NCI-H774 (cell line): ENCODE measurements around the gene RNF115.
"Not testable (repeated sequence)": the region's sequence is repeated elsewhere in the genome, so short reads cannot be mapped to it uniquely, and the experiment has no call there.

Experiments used
- DNase-seq: peaks from one replicate; lab custom pipeline; 2025; lab: John Stamatoyannopoulos, UW

RNF115 gene

GRCh38 chr1:145730467-145730866 is 93.4 kb downstream of the RNF115 start:
- no peak for DNase-seq

- DNase-seq: no peak
Measured at GRCh38 chr1:145729666-145730436, 94.0 kb downstream of the RNF115 start.

GRCh38 chr1:145729196-145729595 is 94.7 kb downstream of the RNF115 start:
- DNase-seq: no peak

GRCh38 chr1:145726193-145726592 is 97.7 kb downstream of the RNF115 start:
- DNase-seq: not testable (repeated sequence)

DNA sequence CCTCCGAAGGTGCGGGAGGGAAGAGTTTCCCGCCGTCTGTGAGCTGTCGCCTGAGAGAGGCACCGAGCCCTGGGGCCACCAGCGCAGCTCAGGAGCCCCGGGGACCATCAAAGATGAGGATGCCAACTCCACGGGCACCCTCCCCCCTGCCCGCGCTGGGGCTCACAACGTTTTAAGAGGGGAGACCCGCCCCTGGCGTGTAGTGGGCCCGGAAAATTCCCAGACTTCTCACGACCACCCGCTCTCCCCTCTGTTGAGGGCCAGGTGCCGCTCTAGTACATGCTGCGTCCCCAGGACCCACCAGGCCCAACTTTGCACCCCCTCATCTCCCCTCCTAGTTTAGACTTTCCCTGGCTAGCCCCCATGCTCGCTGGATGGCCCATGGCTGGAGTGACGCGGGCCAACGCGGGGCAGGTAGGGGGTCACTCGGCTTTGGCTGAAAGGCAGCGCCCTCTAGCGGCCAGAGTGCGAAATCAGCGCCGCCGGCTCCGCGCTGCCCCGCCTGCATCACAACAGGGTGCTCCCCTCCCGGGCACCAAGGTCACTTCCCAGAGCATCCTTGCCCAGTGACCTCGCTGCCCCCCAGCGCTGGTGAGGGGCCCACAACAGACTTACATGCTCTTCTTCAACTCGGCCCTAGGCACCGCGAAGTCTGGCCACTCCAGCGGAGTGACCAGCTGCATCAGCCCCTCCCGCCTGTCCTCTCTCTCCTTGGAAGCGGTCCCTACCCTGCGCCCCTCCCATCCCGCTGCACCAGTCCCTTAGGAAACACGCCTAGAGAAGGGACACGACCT is 102.8 kb downstream of the RNF115 start:
- DNase-seq: peak; percentile 32

DNA sequence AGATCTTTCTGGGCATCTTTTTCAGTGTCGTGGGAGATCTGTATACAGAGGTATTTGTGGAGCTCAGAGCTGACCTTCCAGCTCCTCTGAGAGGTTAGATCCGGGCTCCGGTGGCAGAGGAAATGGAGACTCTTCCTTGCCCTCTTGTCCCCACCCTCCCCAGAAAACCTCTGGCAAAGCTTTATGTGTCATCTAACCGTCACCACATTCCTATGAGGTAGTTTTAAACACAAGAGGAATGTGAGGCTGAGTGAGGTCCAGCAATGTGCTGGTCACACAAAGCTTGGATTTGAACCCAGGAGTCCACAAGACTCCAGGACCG is 103.4 kb downstream of the RNF115 start:
- no peak for DNase-seq

DNA sequence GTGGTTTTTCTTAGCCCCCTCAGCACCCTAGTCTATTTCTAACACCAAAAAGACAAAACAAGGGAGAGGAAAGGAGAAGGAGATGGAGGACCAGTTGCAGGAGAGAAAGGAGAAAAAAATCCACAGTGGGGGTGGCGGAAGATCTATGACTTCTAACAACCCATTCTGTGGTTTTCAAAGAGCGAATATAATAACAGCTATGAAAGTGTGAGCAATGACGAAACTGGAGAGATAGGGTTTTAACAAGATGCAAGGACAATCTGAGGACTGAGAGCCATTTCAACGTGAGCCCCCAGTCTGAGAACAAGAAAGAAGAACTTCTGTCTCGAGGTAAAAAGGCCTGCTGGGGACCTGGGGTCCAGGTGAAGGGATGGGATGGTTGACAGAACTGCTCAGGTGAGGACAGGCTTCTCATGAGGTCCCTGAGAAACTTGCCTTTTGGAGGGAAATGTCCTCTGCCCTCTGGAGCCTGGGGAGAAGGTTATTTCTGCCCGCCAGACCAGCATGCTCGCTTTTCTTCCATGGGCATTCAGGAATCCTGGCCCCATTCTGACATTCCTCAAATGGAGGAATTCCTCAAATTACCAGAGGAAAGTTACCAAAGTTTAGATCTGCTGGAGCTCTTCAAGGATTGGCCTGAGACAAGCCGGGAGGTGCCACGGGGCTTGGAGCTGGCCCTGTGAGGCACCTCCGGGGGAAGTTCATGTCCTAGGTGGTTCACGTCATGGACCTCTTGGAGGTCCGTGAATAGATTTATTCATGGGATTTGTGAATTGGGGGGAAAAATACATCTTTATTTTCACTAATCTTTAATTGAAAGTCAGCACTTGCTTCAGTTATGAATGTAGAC is 104.4 kb downstream of the RNF115 start, which contains the start of gene CD160:
TSS of gene CD160 (plus strand) at position 270 of the 850 bp plus-strand sequence. CDS start 8,829 bp downstream, outside the sequence.
- DNase-seq: no peak

DNA sequence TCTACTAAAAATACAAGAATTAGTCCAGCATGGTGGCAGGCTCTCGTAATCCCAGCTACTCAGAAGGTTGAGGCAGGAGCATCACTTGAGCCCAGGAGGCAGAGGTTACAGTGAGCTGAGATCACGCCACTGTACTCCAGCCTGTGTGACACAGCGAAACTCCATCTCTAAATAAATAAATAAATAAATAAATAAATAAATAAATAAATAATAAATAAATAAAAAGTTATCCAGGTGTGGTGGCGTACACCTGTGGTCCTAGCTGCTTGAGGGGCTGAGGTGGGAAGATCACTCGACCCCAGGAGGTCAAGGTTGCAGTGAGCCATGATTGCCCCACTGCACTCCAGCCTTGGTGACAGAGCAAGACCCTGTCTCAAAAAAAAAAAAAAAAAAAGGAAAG is 105.4 kb downstream of the RNF115 start:
- DNase-seq: not testable (repeated sequence)

DNA sequence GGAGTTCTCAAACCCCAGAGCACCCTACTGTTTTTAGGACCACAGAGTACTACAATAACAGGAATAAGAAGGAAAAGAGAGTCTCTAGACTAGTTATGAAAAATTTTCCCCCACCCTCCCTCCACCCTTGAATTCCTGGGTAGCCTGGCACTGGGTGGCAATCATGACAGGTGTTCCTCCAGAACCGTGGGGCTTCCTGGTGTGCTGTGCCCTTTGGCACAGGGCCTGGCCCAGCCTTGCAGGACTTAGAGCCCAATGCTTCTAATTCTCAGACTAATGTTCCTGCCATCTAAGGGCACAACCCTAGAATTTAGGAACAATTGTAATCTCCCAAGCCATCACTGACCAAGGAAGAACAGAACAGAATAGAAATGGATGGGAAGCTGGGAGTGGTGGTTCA is 106.1 kb downstream of the RNF115 start:
- DNase-seq: no peak

GRCh38 chr1:145716641-145717345 is 107.1 kb downstream of the RNF115 start:
- DNase-seq: no peak

- DNase-seq: no peak
Measured at GRCh38 chr1:145714524-145715111, 109.3 kb downstream of the RNF115 start.

DNA sequence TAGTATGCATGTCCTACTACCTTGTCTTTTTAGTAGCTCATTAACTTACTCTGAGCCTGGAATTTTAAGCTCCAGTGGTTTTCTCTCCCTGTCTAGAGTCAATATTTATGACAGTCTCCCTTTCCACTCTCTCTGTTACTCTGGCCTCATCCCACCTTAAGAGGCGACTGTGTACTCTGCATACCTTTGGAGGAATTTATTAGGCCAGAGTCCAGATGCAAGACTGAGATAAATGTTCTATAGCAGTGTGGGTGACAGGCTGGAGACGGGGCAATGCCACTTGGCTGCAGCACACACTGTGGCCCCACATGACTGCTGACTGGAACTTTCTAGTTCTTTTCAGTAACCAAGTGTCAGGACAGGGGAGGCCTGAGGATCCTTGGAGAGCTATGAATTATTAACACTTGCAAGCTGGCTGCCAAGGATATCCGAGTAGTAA is 112.7 kb downstream of the RNF115 start:
- DNase-seq: no peak

DNA sequence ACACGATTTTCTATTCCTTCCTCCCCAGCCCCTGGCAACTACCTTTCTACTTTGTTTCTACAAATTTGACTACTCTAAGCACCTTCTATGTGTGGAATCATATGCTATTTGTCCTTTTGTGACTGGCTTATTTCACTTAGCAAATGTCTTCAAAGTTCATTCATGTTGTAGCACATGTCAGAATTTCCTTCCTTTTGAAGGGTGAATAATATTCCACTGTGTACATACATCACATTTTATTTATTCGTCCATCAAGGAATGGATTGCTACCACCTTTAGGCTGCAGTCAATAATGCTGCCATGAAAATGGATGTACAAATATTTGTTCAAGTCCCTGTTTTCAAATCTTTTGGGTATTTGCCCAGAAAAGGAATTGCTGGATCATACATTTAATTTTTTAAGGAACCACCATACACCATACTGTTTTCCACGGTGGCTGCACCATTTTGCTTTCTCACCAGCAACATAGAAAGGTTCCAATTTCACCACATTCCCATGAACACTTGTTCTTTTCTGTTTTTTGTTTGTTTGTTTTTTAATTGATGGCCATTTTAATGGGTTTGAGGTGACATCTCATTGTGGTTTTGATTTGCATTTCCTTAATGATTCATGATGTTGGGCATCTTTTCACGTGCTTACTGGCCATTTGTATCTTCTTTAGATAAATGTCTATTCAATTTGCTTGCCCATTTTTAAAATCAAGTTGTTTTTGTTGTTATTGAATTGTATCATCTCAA is 113.4 kb downstream of the RNF115 start:
- DNase-seq: no peak

- no peak for DNase-seq
Measured at GRCh38 chr1:145708063-145708462, 115.8 kb downstream of the RNF115 start.

- DNase-seq: no peak
Measured at GRCh38 chr1:145707183-145707867, 116.6 kb downstream of the RNF115 start, which contains the start of gene PDZK1. Gene PDZK1 (minus strand): TSS chr1:145707368. CDS start chr1:145688021, 19,347 bp downstream.

GRCh38 chr1:145706086-145706664 is 117.7 kb downstream of the RNF115 start:
- no peak for DNase-seq

- no peak for DNase-seq
Measured at GRCh38 chr1:145705622-145706021, 118.3 kb downstream of the RNF115 start.

- DNase-seq: no peak
Measured at GRCh38 chr1:145702826-145703225, 121.1 kb downstream of the RNF115 start.

GRCh38 chr1:145702052-145702451 is 121.8 kb downstream of the RNF115 start:
- no peak for DNase-seq
